MM.1S (cell line): Measurements from ENCODE around the gene JADE1.

Experiments
- DNase-seq: peaks from one replicate; pipeline ENCODE4 v3.0.0-alpha.2; 2015
- H2AFZ ChIP-seq: fragments of 300-600 bp; sonication (generic); 2 replicates; pipeline ENCODE4 v1.6.0; 2016; ENCODE audit warnings: antibody characterized with exemption, low read length
- H3F3A ChIP-seq: fragments of 300-600 bp; sonication (generic); 2 replicates; pipeline ENCODE4 v1.6.1; 2016; ENCODE audit warnings: mild to moderate bottlenecking, antibody characterized with exemption, low read length, moderate library complexity, mixed read lengths; ENCODE audit not compliant: insufficient read depth
- H3K27ac ChIP-seq: fragments of 300-600 bp; sonication (generic); 2 replicates; pipeline ENCODE4 v1.5.1; 2016; ENCODE audit warnings: mild to moderate bottlenecking, low read length
- H3K27me3 ChIP-seq: fragments of 300-600 bp; sonication (generic); replicated peaks from 2 replicates; pipeline ENCODE4 v1.6.0; 2016; ENCODE audit warnings: low read length; ENCODE audit not compliant: insufficient read depth
- H3K36me3 ChIP-seq: fragments of 300-600 bp; sonication (generic); replicated peaks from 2 replicates; pipeline ENCODE4 v1.6.1; 2016; ENCODE audit warnings: mild to moderate bottlenecking, low read length, mixed read lengths; ENCODE audit not compliant: insufficient read depth
- H3K4me1 ChIP-seq: fragments of 300-600 bp; sonication (generic); 2 replicates; pipeline ENCODE4 v1.6.1; 2016; ENCODE audit warnings: low read length, mixed read lengths
- H3K4me2 ChIP-seq: fragments of 300-600 bp; sonication (generic); 2 replicates; pipeline ENCODE4 v1.6.0; 2016; ENCODE audit warnings: low read depth, low read length
- H3K4me3 ChIP-seq: fragments of 300-600 bp; sonication (generic); 2 replicates; pipeline ENCODE4 v1.5.1; 2016; ENCODE audit warnings: low read length, mixed read lengths
- H3K79me2 ChIP-seq: fragments of 300-600 bp; sonication (generic); 2 replicates; pipeline ENCODE4 v1.6.1; 2016; ENCODE audit warnings: mixed run types, low read length, mixed read lengths
- H3K9ac ChIP-seq: fragments of 300-600 bp; sonication (generic); 2 replicates; pipeline ENCODE4 v1.6.1; 2016; ENCODE audit warnings: low read length, mixed read lengths
- H3K9me2 ChIP-seq: fragments of 300-600 bp; sonication (generic); replicated peaks from 2 replicates; pipeline ENCODE4 v1.6.1; 2016; ENCODE audit warnings: mild to moderate bottlenecking, low read length, mixed read lengths; ENCODE audit not compliant: insufficient read depth
- H3K9me3 ChIP-seq: fragments of 300-600 bp; sonication (generic); replicated peaks from 2 replicates; pipeline ENCODE4 v1.6.1; 2016; ENCODE audit warnings: mild to moderate bottlenecking, low read length, mixed read lengths; ENCODE audit not compliant: insufficient read depth
- H4K20me1 ChIP-seq: fragments of 300-600 bp; sonication (generic); 2 replicates; pipeline ENCODE4 v1.6.1; 2016; ENCODE audit warnings: mild to moderate bottlenecking, low read length, moderate library complexity, mixed read lengths; ENCODE audit not compliant: insufficient read depth
- CTCF ChIP-seq: fragments of 300-600 bp; sonication (generic); IDR thresholded peaks from 2 replicates; pipeline ENCODE4 v1.5.1; 2016; ENCODE audit warnings: antibody characterized with exemption, low read length, mixed read lengths
- EZH2 ChIP-seq: fragments of 300-600 bp; sonication (generic); optimal IDR thresholded peaks from 2 replicates; pipeline ENCODE3; 2017; ENCODE audit warnings: low read depth, mild to moderate bottlenecking, antibody characterized with exemption, low read length, mixed read lengths
- EZH2phosphoT487 ChIP-seq: fragments of 300-600 bp; sonication (generic); IDR thresholded peaks from 2 replicates; pipeline ENCODE4 v1.6.1; 2018; ENCODE audit warnings: antibody characterized with exemption, low read length

Gene JADE1

DNA sequence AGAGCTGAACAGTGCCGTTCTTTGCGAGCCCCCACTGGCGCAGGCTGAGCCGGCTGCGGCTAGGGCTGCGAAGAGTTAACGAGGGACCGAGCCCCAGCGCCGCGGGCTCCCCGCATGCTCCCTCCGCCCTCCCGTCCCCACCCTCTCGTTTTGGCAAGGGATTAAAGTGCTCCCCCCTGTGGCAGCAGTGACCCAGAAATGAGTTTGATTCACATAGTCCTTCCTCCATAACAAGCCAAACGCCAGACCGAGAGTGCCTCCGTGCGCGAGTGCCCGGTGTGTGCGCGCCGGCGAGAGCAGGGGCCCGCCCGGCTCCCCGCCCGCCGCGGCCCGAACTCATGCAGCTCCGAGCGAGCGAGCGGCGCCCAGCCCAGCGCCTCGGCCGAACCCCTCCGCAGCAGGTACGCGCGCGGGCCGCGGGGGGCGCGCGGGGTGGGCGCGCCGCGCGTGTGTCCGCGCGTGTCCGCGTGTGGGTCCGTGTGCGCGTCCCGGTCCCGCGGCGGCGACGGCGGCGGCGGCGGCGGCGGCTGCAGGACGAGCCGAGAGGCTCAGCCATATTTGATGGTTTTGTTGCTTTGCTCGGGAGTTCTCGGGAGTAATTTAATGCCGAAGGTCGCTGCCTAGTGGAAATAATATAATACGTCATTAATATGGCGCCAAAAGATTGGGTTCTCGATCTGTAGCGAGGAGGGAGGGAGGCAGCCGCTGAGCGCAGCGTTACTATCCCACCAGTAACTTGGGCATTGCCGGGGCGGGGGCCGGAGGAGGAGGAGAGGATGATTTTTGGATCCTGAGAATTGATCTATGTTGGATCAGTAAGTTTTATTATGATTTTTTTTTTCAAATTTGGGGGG lies at the start of gene JADE1:
Gene JADE1, plus strand, starts transcription at position 224 of the 854 bp plus-strand sequence. CDS start 22,059 bp downstream, outside the sequence.
- Histone ChIP-seq H3K27ac (peak within 1 kb of the TSS; percentile 99), H3F3A (peaks cover 29% of the 10 kb centered on the region), H3K79me2 (peaks cover 37% of the 10 kb centered on the region), H3K9me3 (no peaks in the 10 kb centered on the region), H3K4me3 (peak within 1 kb of the TSS; percentile 97), H3K9ac (peak within 1 kb of the TSS; percentile 98), H3K27me3 (no peaks in the 10 kb centered on the region), H3K4me2 (peak within 1 kb of the TSS; percentile 72), H2AFZ (peak within 1 kb of the TSS; percentile 81), H4K20me1 (no peaks in the 10 kb centered on the region), H3K9me2 (no peaks in the 10 kb centered on the region), H3K36me3 (no peaks in the 10 kb centered on the region), H3K4me1 (peaks cover 7% of the 10 kb centered on the region; the same call in 1 of the 2 replicates)
- peak; percentile 94 for DNase-seq
- TF ChIP-seq CTCF (peak; percentile 70), EZH2 (no peak)

DNA sequence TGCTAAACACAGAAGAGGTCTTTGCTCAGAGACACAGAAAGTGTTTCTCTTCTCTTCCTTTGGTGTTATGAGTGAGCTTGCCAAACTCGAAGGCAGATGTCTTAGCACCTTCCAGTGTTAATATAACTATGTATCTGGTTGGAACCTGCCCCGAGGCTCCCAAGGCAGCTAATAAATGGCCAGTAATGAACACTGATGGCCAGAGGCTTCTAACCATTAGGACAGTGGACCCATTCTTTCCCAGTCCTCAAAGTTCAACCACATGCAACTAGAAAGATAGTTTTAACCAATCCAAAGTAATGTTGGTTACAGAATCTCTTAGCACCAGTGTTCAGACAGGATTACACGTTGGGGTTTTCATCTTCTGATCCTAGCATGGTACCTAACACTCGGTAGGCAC lies 42.7 kb upstream of the JADE1 start:
- no peak overlapping the region for H3K9ac ChIP-seq
- no peak for TF ChIP-seq CTCF
- no peak for TF ChIP-seq EZH2
- no peak for TF ChIP-seq EZH2phosphoT487
- no peaks in the 10 kb centered on the region for H3K79me2 ChIP-seq
- no peaks in the 10 kb centered on the region for H3F3A ChIP-seq
- no peak for DNase-seq
- no peaks in the 10 kb centered on the region for H3K36me3 ChIP-seq
- H3K27ac ChIP-seq, result no peak overlapping the region
- H3K4me1 ChIP-seq, result no peaks in the 10 kb centered on the region
- no peaks in the 10 kb centered on the region for H4K20me1 ChIP-seq
- no peak overlapping the region for H2AFZ ChIP-seq
- no peaks in the 10 kb centered on the region for H3K9me3 ChIP-seq
- H3K4me2 ChIP-seq, result no peak overlapping the region
- H3K27me3 ChIP-seq, result no peaks in the 10 kb centered on the region
- H3K9me2 ChIP-seq, result no peaks in the 10 kb centered on the region
- no peak overlapping the region for H3K4me3 ChIP-seq

DNA sequence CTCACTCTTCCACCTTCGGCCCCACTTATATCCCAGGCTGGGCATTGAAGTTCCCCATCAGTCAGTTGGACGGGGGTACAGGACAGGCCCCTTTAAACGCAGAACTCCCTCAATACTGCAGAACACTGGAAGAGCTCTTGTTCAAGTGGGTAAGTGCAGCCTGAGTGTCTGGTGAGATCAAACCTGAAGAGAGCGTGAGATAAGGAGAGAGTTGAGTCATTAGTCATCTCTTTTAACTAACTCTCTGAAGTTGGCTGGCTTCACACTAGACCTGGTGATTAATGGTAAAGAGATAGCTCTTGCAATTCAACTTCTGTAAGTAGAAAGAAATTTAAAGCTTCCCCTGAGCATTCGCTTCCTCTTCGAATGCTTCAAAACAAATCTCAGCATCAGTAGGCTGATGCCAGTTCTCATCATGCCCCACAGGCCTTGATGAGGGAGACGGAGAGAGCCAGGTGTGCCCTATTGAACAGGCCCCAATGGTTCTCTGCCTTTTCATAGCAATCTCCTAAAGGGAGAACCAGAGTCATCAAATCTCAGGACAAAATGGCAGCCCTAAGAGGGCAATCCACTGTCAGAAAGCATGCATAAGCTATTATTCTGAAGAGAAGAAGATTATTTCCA lies 41.0 kb upstream of the JADE1 start:
- no peaks in the 10 kb centered on the region for H3K36me3 ChIP-seq
- no peak for DNase-seq
- no peak for TF ChIP-seq CTCF
- TF ChIP-seq EZH2phosphoT487, result no peak
- no peak for TF ChIP-seq EZH2
- no peak overlapping the region for H3K9ac ChIP-seq
- H3K27ac ChIP-seq, result no peak overlapping the region
- no peaks in the 10 kb centered on the region for H3F3A ChIP-seq
- H4K20me1 ChIP-seq, result no peaks in the 10 kb centered on the region
- no peaks in the 10 kb centered on the region for H3K4me1 ChIP-seq
- no peak overlapping the region for H3K4me2 ChIP-seq
- H3K4me3 ChIP-seq, result no peak overlapping the region
- H3K79me2 ChIP-seq, result no peaks in the 10 kb centered on the region
- H3K9me2 ChIP-seq, result no peaks in the 10 kb centered on the region
- H2AFZ ChIP-seq, result no peak overlapping the region
- H3K9me3 ChIP-seq, result no peaks in the 10 kb centered on the region
- H3K27me3 ChIP-seq, result no peaks in the 10 kb centered on the region
